GM21360 (cell line): Measurements from ENCODE around the gene FADD.
"Not testable (repeated sequence)": the region's sequence is repeated elsewhere in the genome, so short reads cannot be mapped to it uniquely, and the experiment has no call there.

Source experiments
- ATAC-seq: cut with Tn5 transposase; IDR thresholded peaks from one replicate; pipeline ENCODE4 v1.9.1; 2021; ENCODE audit warnings: mild to moderate bottlenecking, moderate library complexity; ENCODE audit not compliant: unreplicated experiment

FADD gene

GRCh38 chr11:70203751-70204465, 812 bp downstream of the FADD start:
- ATAC-seq: peak; percentile 36

DNA sequence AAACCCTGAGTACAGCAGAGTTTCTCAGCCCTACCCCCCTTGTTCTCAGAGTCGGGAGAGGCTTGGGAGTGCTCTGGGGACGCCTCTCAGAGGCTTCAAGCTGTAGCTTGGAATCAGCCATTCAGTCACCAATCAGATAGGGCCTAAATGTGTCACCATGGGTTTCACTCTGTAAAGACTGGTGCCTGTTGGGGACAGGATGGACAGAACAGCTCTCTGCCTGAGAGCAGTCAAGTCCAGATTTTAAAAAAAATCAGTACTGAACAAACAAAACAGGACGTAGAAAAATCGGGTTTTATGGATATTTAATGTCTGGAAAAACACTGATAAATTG, 1.3 kb downstream of the FADD start:
- ATAC-seq: no peak

GRCh38 chr11:70205049-70205725, 2.1 kb downstream of the FADD start:
- no peak for ATAC-seq

DNA sequence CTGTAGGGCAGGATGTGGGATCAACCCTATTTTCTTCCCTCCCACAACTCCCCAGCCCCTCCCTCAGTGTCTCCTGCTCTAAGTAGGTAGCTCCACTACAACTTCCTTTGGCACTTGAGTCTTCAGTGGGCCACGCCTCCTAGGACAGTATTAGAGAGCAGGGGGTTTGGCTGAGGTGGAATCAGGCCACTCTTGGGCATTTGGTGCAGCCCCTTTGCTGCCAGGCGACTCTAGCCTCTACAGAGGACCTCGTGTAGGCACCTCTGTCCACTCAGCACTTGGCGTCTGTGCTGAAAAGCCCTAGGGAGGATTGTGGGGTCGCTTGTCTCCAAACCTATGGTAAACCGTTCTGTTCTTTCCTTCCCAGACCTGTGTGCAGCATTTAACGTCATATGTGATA, 2.7 kb downstream of the FADD start:
- ATAC-seq: no peak

DNA sequence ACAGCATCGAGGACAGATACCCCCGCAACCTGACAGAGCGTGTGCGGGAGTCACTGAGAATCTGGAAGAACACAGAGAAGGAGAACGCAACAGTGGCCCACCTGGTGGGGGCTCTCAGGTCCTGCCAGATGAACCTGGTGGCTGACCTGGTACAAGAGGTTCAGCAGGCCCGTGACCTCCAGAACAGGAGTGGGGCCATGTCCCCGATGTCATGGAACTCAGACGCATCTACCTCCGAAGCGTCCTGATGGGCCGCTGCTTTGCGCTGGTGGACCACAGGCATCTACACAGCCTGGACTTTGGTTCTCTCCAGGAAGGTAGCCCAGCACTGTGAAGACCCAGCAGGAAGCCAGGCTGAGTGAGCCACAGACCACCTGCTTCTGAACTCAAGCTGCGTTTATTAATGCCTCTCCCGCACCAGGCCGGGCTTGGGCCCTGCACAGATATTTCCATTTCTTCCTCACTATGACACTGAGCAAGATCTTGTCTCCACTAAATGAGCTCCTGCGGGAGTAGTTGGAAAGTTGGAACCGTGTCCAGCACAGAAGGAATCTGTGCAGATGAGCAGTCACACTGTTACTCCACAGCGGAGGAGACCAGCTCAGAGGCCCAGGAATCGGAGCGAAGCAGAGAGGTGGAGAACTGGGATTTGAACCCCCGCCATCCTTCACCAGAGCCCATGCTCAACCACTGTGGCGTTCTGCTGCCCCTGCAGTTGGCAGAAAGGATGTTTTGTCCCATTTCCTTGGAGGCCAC, 3.3 kb downstream of the FADD start:
- no peak for ATAC-seq

DNA sequence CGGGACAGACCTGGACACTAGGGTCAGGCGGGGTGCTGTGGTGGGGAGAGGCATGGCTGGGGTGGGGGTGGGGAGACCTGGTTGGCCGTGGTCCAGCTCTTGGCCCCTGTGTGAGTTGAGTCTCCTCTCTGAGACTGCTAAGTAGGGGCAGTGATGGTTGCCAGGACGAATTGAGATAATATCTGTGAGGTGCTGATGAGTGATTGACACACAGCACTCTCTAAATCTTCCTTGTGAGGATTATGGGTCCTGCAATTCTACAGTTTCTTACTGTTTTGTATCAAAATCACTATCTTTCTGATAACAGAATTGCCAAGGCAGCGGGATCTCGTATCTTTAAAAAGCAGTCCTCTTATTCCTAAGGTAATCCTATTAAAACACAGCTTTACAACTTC, 3.9 kb downstream of the FADD start:
- no peak for ATAC-seq

GRCh38 chr11:70207531-70208131, 4.5 kb downstream of the FADD start:
- ATAC-seq: no peak

DNA sequence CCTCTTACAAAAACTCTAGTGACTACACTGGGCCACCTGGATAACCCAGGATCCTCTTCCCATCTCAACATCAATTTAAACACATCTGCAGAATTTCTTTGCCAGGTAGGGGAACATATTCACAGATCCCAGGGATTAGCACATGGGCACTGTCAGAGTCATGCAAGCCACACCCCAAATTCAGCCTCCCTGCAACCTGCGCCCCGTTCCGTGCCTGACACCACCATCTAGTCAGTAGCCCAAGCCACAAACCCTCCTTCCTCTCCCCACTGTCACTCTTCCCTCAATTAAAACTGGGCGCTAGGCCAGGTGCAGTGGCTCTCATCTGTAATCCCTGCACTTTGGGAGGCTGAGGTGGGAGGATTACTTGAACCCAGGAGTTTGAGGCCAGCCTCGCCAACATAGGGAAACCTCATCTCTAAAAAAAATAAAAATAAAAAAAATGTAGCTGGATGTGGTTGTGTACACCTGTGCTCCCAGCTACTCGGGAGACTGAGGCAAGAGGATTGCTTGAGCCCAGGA, 6.4 kb downstream of the FADD start:
- ATAC-seq: no peak

DNA sequence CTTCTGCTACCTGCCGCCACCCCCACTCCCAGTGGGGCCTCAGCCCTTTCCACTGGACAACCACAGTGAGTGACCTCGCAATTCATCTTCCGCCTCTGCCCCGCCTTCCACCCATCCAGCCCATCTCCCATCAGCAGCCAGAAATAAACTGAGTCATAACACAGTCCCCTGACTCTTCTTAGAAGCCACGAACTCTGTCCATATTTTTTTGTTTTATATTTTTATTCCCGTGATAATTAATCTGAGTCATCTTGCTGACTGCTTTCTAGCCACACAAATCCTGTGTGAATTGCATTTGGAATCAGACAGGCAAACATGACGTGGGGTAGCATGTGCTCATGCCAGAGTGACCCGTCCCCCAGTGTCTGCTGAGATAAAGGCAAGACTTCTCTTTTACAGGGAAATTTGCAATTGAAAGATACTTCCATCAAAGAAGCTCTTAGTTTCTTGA, 7.0 kb downstream of the FADD start:
- ATAC-seq: no peak

DNA sequence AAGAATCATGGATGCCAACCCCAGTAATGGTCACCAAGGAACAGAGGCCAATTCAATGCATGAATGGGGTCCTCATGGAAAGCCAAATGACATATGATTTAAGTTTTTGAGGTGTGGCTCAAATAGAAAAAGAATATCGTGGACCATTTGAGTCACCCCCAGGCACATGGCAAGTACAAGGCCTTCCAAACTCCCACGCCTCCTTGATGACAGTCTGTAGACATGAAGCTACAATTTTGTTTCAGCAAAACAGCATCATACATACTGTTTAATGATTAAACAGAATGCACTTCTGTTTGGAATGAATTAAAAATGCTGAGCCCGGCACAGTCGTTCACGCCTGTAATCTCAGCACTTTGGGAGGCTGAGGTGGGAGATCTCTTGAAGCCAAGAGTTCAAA, 7.4 kb downstream of the FADD start:
- no peak for ATAC-seq

- no peak for ATAC-seq
Observed at GRCh38 chr11:70212227-70212811, 9.2 kb downstream of the FADD start.

GRCh38 chr11:70217388-70217787, 14.3 kb downstream of the FADD start:
- not testable (repeated sequence) for ATAC-seq

DNA sequence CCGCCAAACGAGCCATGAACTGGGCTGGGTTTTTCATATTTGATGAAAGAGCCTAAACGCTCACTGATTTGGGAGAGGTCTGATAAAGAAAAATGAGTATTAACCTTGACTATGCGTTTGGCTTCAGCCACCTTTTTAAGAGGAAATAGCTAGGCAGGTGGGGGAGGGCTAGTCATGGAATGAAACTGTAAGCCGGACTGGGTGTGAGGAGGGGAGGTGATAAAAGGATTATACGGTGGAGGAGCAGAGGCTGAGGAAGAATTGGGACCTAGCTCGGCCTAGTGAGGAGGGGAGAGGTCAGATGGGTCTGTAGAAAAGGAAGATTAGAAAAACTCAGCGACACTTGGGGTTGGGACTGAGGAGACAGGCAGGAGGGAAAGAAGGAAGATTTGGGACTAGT, 15.0 kb downstream of the FADD start:
- not testable (repeated sequence) for ATAC-seq

DNA sequence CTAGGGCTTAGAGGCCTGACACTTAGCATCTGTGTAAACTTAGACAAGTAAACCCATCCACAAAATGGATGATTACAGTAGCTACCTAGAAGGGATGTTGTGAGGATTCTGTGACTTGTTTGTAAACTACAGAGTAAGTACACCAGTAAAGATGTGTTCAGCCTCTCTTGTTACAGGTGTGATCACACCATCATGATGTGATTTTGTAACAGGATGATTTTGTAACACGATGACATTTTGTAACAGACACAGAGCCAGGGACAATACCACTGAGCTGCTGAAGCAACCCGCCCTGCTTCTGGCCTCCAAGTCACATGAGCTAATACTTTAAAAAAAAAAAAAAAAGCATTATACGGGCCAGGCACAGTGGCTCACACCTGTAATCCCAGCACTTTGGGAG, 17.0 kb downstream of the FADD start:
- no peak for ATAC-seq

GRCh38 chr11:70220920-70221319, 17.8 kb downstream of the FADD start:
- ATAC-seq: no peak

DNA sequence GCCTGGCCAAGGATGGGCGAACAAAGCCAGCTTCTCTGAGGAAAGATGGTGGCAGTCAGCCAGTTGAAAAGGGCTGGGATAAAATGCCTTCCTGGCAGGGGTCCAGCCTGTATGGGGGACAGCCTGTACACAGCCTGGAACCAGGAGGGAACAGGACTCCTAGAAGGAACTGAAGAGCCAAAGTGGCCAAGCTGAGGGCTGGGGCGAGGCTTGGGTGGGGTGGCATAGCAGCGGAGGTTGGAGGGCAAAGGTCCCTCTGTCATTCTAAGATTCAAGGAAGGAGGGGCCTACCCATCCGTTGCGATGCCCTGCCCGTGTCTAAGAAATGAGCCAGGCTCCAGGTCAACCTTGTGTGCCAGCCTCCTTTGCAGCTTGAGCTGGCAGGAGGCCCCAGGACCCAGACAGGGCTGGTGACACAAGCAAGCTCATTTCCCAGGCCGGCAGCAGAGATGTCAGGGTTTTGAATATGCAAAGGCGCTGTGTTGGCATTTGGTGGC, 22.6 kb downstream of the FADD start:
- ATAC-seq: no peak

- no peak for ATAC-seq
Observed at GRCh38 chr11:70226183-70226582, 23.1 kb downstream of the FADD start.

GRCh38 chr11:70226967-70227366, 23.9 kb downstream of the FADD start:
- no peak for ATAC-seq

GRCh38 chr11:70229737-70230136, 26.6 kb downstream of the FADD start:
- ATAC-seq: no peak

DNA sequence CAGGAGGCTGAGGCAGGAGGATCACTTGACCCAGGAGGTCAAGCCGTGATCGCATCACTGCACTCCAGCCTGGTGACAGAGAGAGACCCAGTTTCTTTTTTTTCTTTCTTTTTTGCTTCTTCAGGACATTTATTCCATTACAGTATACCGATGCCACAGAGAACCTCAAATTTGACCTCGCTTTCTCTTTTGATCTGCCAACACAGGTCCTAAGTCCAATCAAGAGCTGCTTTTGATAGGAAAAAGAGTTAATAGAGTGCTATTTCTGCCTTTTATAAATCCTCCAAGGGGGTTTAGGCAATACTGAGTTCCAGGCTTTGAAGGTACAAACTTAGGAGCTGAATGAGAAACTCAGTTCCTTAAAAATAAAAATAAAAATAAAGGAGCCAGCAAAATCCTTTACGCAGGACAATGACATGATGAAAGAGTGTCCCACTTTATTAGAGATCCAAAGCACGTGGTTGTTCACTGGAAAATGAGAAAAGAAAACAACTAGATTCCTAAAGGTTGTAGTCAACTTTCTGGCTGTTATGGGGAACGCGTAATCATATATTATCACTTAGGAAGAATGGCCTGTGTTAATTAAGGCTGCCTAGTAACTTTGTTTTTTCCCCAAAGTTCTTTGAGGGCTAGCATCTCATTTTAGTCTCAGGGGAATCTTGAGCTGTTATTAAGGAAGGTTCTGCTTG, 27.2 kb downstream of the FADD start:
- ATAC-seq: no peak
